Ovary (tissue), 9 donors: ENCODE results near the gene PARD3B. TPM values are rescaled to one million over a fixed set of nuclear protein-coding genes. Genes with fewer than 3 reads are reported as not detected.

ENCODE experiments used
- DNase-seq, 5 donors: peaks; one replicate each; pipeline ENCODE4 v3.0.0-alpha.2; 2019 to 2020
- H3K27ac ChIP-seq, 2 donors: fragments of 200-600 bp; one replicate each; pipeline versions ENCODE4 v1.5.1 to v1.8.0; 2019 to 2022
- H3K27me3 ChIP-seq: fragments of 200-600 bp; one replicate; pipeline ENCODE4 v1.8.0; 2022
- H3K36me3 ChIP-seq: fragments of 200-600 bp; sonication (generic); one replicate; pipeline ENCODE4 v1.5.1; 2019
- H3K4me1 ChIP-seq: one replicate; pipeline ENCODE4 v1.8.1; 2013; ENCODE audit warnings: mild to moderate bottlenecking, moderate library complexity; ENCODE audit not compliant: insufficient read depth
- H3K4me3 ChIP-seq: fragments of 200-600 bp; sonication (generic); one replicate; pipeline ENCODE4 v1.5.1; 2017
- H3K9me3 ChIP-seq, 2 donors: fragments of 200-600 bp in 1 of 2; sonication (generic) in 1 of 2; one replicate each; pipeline versions ENCODE4 v1.5.1 to v1.8.1; 2013 to 2019; ENCODE audit warnings: mild to moderate bottlenecking in 1 of 2, moderate library complexity in 1 of 2
- CTCF ChIP-seq, 3 donors: fragments of 450-650 bp in 2 of 3; fragments of 200-600 bp in 1 of 3; IDR thresholded peaks; one replicate each; pipeline versions ENCODE4 v1.5.1 to v1.8.0; 2016 to 2022; ENCODE audit warnings: antibody characterized with exemption in 3 of 3, mild to moderate bottlenecking in 1 of 3
- EP300 ChIP-seq: sonication (generic); formaldehyde crosslinking; IDR thresholded peaks from one replicate; pipeline ENCODE4 v1.6.1; 2017; ENCODE audit warnings: antibody characterized with exemption
- POLR2A ChIP-seq: fragments of 450-650 bp; IDR thresholded peaks from one replicate; pipeline ENCODE4 v1.6.1; 2017; ENCODE audit warnings: antibody characterized with exemption, mild to moderate bottlenecking, moderate library complexity
- WGBS, 3 donors: extraction: QIAGEN DNeasy Blood & Tissue Kit in 1 of 3; methylation state at CpG; one replicate each; pipeline versions ENCODE4 v1.1.5 to v1.1.7; 2013 to 2017; 5-methylcytosine and 5-hydroxymethylcytosine counted together
- intact Hi-C, 4 donors: fragments of 100-400 bp; cut with DNase I; formaldehyde crosslinking; loops; one replicate each; pipeline versions ENCODE4 v1.11.0 to v1.15.1; 2022 to 2023
- polyA plus RNA-seq, 2 donors: library from polyadenylated mRNA; stranded (reverse); fragments of 200-250 nt in 1 of 2; fragments of 350-450 nt in 1 of 2; fragmentation: Illumina TruSeq in 1 of 2; extraction: RNeasy Lipid Tissue Mini Kit (QIAGEN cat#74804) in 1 of 2; gene quantifications; one replicate each; pipeline ENCODE4 v1.2.3, GENCODE V29; 2013 to 2014
- total RNA-seq, 7 donors: library from RNA; depleted of rRNA in 2 of 7; stranded (reverse); fragments of >200 nt in 2 of 7; fragmentation: NEBNext Ultra II Directional in 3 of 7; extraction: Animal tissue kit (Norgen Biotek cat#: 25700) in 3 of 7; gene quantifications; one replicate each; pipeline versions ENCODE4 v1.1.0 to v1.2.4, GENCODE V29; 2016 to 2023
- donor health status: DM: no; HTN: no; CAD: no; lungs with moderate emphysema.
- donor health status: DM: no; HTN: no; CAD: no.
- donor health status: Bipolar disorder and iron deficiency.
- donor health status: DM: yes; HTN: yes; CAD: no.
- donor health status: DM: no; HTN: no; CAD: no.
- donor health status: DM: yes; HTN: yes; CAD: no.

PARD3B gene
- total and polyA plus RNA-seq, 9 donors = 8.2 to 46.6 (median 28.7) TPM

DNA sequence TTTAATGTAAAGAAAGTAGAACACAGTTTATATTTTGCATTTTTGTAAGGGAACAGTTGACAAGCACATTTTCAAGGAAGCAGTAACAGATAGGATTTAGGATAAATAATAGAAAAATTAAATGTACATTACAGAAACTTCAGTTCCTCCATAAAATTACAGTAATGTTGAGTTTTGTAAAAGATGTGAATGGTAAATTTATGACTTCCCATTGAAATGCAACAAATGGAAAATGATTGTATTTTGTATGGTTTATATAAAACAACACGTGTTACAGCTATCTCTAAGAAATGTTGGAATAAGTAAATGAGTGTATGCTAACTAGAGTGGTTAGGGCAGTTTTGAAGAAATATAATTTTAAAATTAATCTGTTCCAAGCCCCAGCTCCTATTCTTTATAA is 227.3 kb downstream of the PARD3B start:
- no peak for DNase-seq
- TF ChIP-seq CTCF (IDR thresholded peaks at IDR 0.05) (no peak), POLR2A (no peak), EP300 (no peak)
- H3K36me3 ChIP-seq = no peaks in the 10 kb centered on the region
- H3K4me3 ChIP-seq = no peak overlapping the region
- peaks cover 1% of the 10 kb centered on the region for H3K4me1 ChIP-seq
- no peaks in the 10 kb centered on the region for H3K9me3 ChIP-seq
- intact Hi-C loops = no loop called here
- 42 to 58% (median 56%) methylated on average over 1 of the region's 1 CpG for WGBS, 3 donors
- H3K27me3 ChIP-seq = no peaks in the 10 kb centered on the region
- no peak overlapping the region for H3K27ac ChIP-seq

DNA sequence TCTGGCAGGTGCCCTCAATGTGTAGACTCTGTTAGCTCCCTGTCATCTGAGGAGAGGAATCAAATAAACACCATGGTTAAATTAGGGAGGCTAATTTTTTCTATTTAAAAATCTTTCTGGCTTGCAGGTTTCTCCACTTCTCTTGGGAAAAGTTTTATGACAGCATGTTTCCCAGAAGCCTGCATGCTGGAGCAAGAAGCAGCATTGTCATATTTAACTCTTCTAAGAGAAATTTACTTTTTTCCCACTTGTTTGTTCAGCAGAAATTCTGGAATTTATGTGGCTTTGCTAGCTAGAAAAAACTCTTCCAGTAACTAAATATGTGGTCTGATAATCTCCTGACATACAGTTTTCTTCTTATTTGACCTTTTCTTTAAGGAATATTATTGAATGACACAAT is 230.5 kb downstream of the PARD3B start:
- Histone ChIP-seq H3K4me3 (no peak overlapping the region), H3K4me1 (peaks cover 1% of the 10 kb centered on the region), H3K36me3 (no peaks in the 10 kb centered on the region), H3K9me3 (no peaks in the 10 kb centered on the region), H3K27ac (no peak overlapping the region), H3K27me3 (no peaks in the 10 kb centered on the region)
- DNase-seq = no peak
- TF ChIP-seq CTCF (IDR thresholded peaks at IDR 0.05) = no peak
- no peak for TF ChIP-seq POLR2A
- TF ChIP-seq EP300 = no peak
- intact Hi-C loops = no loop called here

GRCh38 chr2:204776781-204777559 is 231.7 kb downstream of the PARD3B start:
- Histone ChIP-seq H3K4me1 (peaks cover 1% of the 10 kb centered on the region), H3K36me3 (no peaks in the 10 kb centered on the region), H3K9me3 (no peaks in the 10 kb centered on the region), H3K4me3 (no peak overlapping the region), H3K27ac (no peak overlapping the region), H3K27me3 (no peaks in the 10 kb centered on the region)
- 49 to 71% (median 71%) methylated on average over 1 of the region's 1 CpG for WGBS, 3 donors
- intact Hi-C loops = no loop called here
- no peak for TF ChIP-seq EP300
- no peak for TF ChIP-seq POLR2A
- no peak for TF ChIP-seq CTCF (IDR thresholded peaks at IDR 0.05)
- no peak for DNase-seq

DNA sequence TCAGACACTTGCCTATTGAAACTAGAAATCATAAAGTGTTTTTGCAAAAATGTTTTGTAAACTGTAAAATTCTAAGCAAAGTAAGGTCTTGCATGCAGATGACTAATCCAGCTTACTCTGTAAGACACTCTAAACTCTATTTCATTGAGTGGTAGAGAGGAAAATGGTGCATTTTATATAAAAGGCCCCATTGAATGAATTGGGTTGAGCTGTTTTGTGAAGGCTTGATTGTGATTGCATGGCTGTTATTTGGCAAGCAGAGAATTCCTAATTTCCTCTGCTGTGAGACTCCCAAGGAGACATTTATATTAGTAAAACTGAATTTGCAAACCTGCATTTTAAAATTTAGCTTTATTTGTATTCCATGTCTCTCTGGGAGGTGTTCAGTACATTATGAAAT is 234.5 kb downstream of the PARD3B start:
- H3K4me3 ChIP-seq = no peak overlapping the region
- no peak for DNase-seq
- TF ChIP-seq POLR2A (no peak), CTCF (IDR thresholded peaks at IDR 0.05) (no peak), EP300 (no peak)

More for the DNA sequence above, 234.5 kb downstream of the PARD3B start:
- Histone ChIP-seq H3K4me1 (peaks cover 1% of the 10 kb centered on the region), H3K9me3 (no peaks in the 10 kb centered on the region), H3K36me3 (no peaks in the 10 kb centered on the region), H3K27me3 (no peaks in the 10 kb centered on the region), H3K27ac (no peak overlapping the region)
- intact Hi-C loops = no loop called here
